IMR-90 (cell line): ENCODE results near the gene FOXD3. TPM values are rescaled to one million over a fixed set of nuclear protein-coding genes. Genes with fewer than 3 reads are reported as not detected.

Source experiments
- ATAC-seq: fragments of 200-7000 bp; cut with Tn5 transposase; 2 replicates; pipeline ENCODE4 v1.9.1; 2020; ENCODE audit warnings: low read depth, mild to moderate bottlenecking, moderate library complexity
- BruUV-seq: library from RNA; stranded (reverse); fragments of 400-500 nt; replicated peaks from 2 replicates; lab custom pipeline; 2021; lab: Mats Ljungman, UMichigan
- CTCF ChIA-PET: fragments of 300-600 bp; formaldehyde crosslinking; extraction: SDS; loops from one replicate; lab custom pipeline; 2021; ENCODE audit warnings: antibody characterized with exemption; lab: Yijun Ruan, JAX
- POLR2A ChIA-PET: fragments of 300-600 bp; sonication (Branson Sonifier 250); formaldehyde crosslinking; loops from one replicate; lab custom pipeline; 2022; ENCODE audit warnings: antibody characterized with exemption; ENCODE audit not compliant: unreplicated experiment; lab: Charles Lee
- DNase-seq: peaks from one replicate; pipeline ENCODE4 v3.0.0; 2013
- H2AFZ ChIP-seq: replicated peaks from 2 replicates; pipeline ENCODE3; 2013; ENCODE audit warnings: low read length, mild to moderate bottlenecking; ENCODE audit not compliant: poor library complexity
- H2AK5ac ChIP-seq: 2 replicates; pipeline ENCODE4 v1.6.1; 2013; ENCODE audit warnings: low read depth, low read length, inconsistent platforms
- H2AK9ac ChIP-seq: replicated peaks from 2 replicates; pipeline ENCODE3; 2013; ENCODE audit warnings: mild to moderate bottlenecking, low read depth, low read length, moderate library complexity; ENCODE audit not compliant: poor library complexity
- H2BK120ac ChIP-seq: 2 replicates; pipeline ENCODE4 v1.6.1; 2013; ENCODE audit warnings: low read depth, low read length, inconsistent platforms
- H2BK15ac ChIP-seq: 3 replicates; pipeline ENCODE4 v1.6.1; 2013; ENCODE audit warnings: low read depth, low read length, inconsistent platforms
- H2BK20ac ChIP-seq: 2 replicates; pipeline ENCODE4 v1.6.1; 2013; ENCODE audit warnings: low read depth, mild to moderate bottlenecking, inconsistent platforms, low read length, moderate library complexity
- H2BK5ac ChIP-seq: 2 replicates; pipeline ENCODE4 v1.6.1; 2013; ENCODE audit warnings: mild to moderate bottlenecking, low read depth, low read length, inconsistent platforms; ENCODE audit not compliant: poor library complexity, severe bottlenecking
- H3K14ac ChIP-seq: replicated peaks from 2 replicates; pipeline ENCODE4 v1.6.1; 2013; ENCODE audit warnings: low read depth, low read length, inconsistent platforms
- H3K18ac ChIP-seq: 2 replicates; pipeline ENCODE4 v1.6.1; 2013; ENCODE audit warnings: low read depth, low read length, control low read depth
- H3K23ac ChIP-seq: 2 replicates; pipeline ENCODE4 v1.6.1; 2013; ENCODE audit warnings: low read depth, low read length, inconsistent platforms
- H3K27ac ChIP-seq: 2 replicates; pipeline ENCODE4 v1.5.1; 2013; ENCODE audit warnings: mild to moderate bottlenecking, control low read depth, low read length; ENCODE audit not compliant: insufficient read depth
- H3K27me3 ChIP-seq: 2 replicates; pipeline ENCODE4 v1.6.1; 2013; ENCODE audit warnings: low read length; ENCODE audit not compliant: control insufficient read depth, insufficient read depth
- H3K36me3 ChIP-seq: 2 replicates; pipeline ENCODE4 v1.6.1; 2013; ENCODE audit warnings: low read length, mixed read lengths; ENCODE audit not compliant: control insufficient read depth, insufficient read depth
- H3K4ac ChIP-seq: 2 replicates; pipeline ENCODE4 v1.6.1; 2013; ENCODE audit warnings: low read depth, low read length, inconsistent platforms
- H3K4me1 ChIP-seq: 2 replicates; pipeline ENCODE4 v1.6.1; 2013; ENCODE audit warnings: low read length, mixed read lengths; ENCODE audit not compliant: control insufficient read depth, insufficient read depth
- H3K4me2 ChIP-seq: 2 replicates; pipeline ENCODE4 v1.6.1; 2013; ENCODE audit warnings: low read depth, mild to moderate bottlenecking, control low read depth, low read length, moderate library complexity
- H3K4me3 ChIP-seq: 2 replicates; pipeline ENCODE4 v1.5.1; 2013; ENCODE audit warnings: low read depth, mild to moderate bottlenecking, control low read depth, low read length, moderate library complexity; ENCODE audit not compliant: insufficient read depth
- H3K56ac ChIP-seq: 2 replicates; pipeline ENCODE4 v1.6.1; 2013; ENCODE audit warnings: low read length, inconsistent platforms; ENCODE audit not compliant: insufficient read depth; ENCODE audit errors: extremely low read depth
- H3K79me1 ChIP-seq, 2 experiments: 2 replicates each; pipeline ENCODE4 v1.6.1; 2013; ENCODE audit warnings: low read length in 2 of 2, inconsistent platforms in 1 of 2, low read depth in 1 of 2
- H3K9ac ChIP-seq: 2 replicates; pipeline ENCODE4 v1.6.1; 2013; ENCODE audit warnings: low read depth, low read length, control low read depth
- H3K9me1 ChIP-seq: 2 replicates; pipeline ENCODE4 v1.6.1; 2013; ENCODE audit warnings: low read length, inconsistent platforms; ENCODE audit not compliant: insufficient read depth
- H3K9me3 ChIP-seq: 2 replicates; pipeline ENCODE4 v1.6.1; 2013; ENCODE audit warnings: low read length; ENCODE audit not compliant: control insufficient read depth, insufficient read depth
- H4K20me1 ChIP-seq: 2 replicates; pipeline ENCODE4 v1.6.1; 2013; ENCODE audit warnings: low read length, inconsistent platforms; ENCODE audit not compliant: insufficient read depth
- H4K5ac ChIP-seq: 2 replicates; pipeline ENCODE4 v1.6.1; 2013; ENCODE audit warnings: mild to moderate bottlenecking, low read depth, low read length, control low read depth
- H4K8ac ChIP-seq, 2 experiments: 2 replicates each; pipeline ENCODE4 v1.6.1; 2013; ENCODE audit warnings: low read depth in 2 of 2, low read length in 2 of 2, control low read depth in 1 of 2, inconsistent platforms in 1 of 2
- H4K91ac ChIP-seq: 2 replicates; pipeline ENCODE4 v1.6.1; 2013; ENCODE audit warnings: low read depth, low read length, inconsistent platforms; ENCODE audit not compliant: insufficient read depth
- BHLHE40 ChIP-seq: fragments of 150-350 bp; IDR thresholded peaks from 2 replicates; pipeline ENCODE4 v1.6.1; 2016; ENCODE audit warnings: mild to moderate bottlenecking, low read depth, low read length
- CEBPB ChIP-seq: IDR thresholded peaks from 2 replicates; pipeline ENCODE4 v1.6.1; 2012; ENCODE audit warnings: low read depth, low read length, improper control_type of control experiment
- CHD1 ChIP-seq: IDR thresholded peaks from 2 replicates; pipeline ENCODE4 v1.6.1; 2012; ENCODE audit warnings: low read depth, low read length, improper control_type of control experiment
- CTCF ChIP-seq: conservative IDR thresholded peaks from 2 replicates; pipeline ENCODE4 v1.5.1; 2012; ENCODE audit warnings: mild to moderate bottlenecking, low read depth, low read length, improper control_type of control experiment
- ELK1 ChIP-seq: fragments of 150-350 bp; IDR thresholded peaks from 2 replicates; pipeline ENCODE4 v1.6.1; 2016; ENCODE audit warnings: low read depth, mild to moderate bottlenecking, low read length, moderate library complexity, borderline replicate concordance
- FOS ChIP-seq: fragments of 150-350 bp; IDR thresholded peaks from 2 replicates; pipeline ENCODE4 v1.6.1; 2016; ENCODE audit warnings: low read depth, low read length
- MAFK ChIP-seq: IDR thresholded peaks from 2 replicates; pipeline ENCODE4 v1.6.1; 2012; ENCODE audit warnings: low read depth, low read length, improper control_type of control experiment
- MAZ ChIP-seq: IDR thresholded peaks from 2 replicates; pipeline ENCODE4 v1.6.1; 2012; ENCODE audit warnings: low read depth, mild to moderate bottlenecking, low read length, improper control_type of control experiment, moderate library complexity, borderline replicate concordance
- MXI1 ChIP-seq: IDR thresholded peaks from 2 replicates; pipeline ENCODE4 v1.6.1; 2012; ENCODE audit warnings: low read depth, mild to moderate bottlenecking, low read length, moderate library complexity, borderline replicate concordance
- NFE2L2 ChIP-seq: fragments of 150-350 bp; IDR thresholded peaks from 2 replicates; pipeline ENCODE4 v1.6.1; 2016; ENCODE audit warnings: low read depth, mild to moderate bottlenecking, low read length
- POLR2A ChIP-seq: IDR thresholded peaks from 2 replicates; pipeline ENCODE4 v1.6.1; 2012; ENCODE audit warnings: mild to moderate bottlenecking, low read depth, low read length
- RAD21 ChIP-seq: IDR thresholded peaks from 2 replicates; pipeline ENCODE4 v1.6.1; 2012; ENCODE audit warnings: low read length, improper control_type of control experiment
- RCOR1 ChIP-seq: IDR thresholded peaks from 2 replicates; pipeline ENCODE4 v1.6.1; 2012; ENCODE audit warnings: mild to moderate bottlenecking, low read length, improper control_type of control experiment; ENCODE audit not compliant: insufficient replicate concordance
- RFX5 ChIP-seq: IDR thresholded peaks from 2 replicates; pipeline ENCODE4 v1.8.0; 2012; ENCODE audit warnings: low read depth, mild to moderate bottlenecking, low read length, moderate library complexity
- SMC3 ChIP-seq: fragments of 150-350 bp; IDR thresholded peaks from 2 replicates; pipeline ENCODE4 v1.6.1; 2016; ENCODE audit warnings: low read depth, mild to moderate bottlenecking, antibody characterized with exemption, low read length, moderate library complexity
- USF2 ChIP-seq: fragments of 150-350 bp; IDR thresholded peaks from 2 replicates; pipeline ENCODE4 v1.6.1; 2017; ENCODE audit warnings: mild to moderate bottlenecking, antibody characterized with exemption, low read length, low read depth
- WGBS, 2 experiments: methylation state at CpG; one replicate each; pipeline versions ENCODE4 v1.1.5 to v1.1.7; 2013; ENCODE audit warnings: missing lambda C conversion rate in 2 of 2; ENCODE audit not compliant: insufficient read length in 1 of 2; ENCODE audit errors: extremely low coverage in 2 of 2; 5-methylcytosine and 5-hydroxymethylcytosine counted together
- dilution Hi-C: fragments of 300-500 bp; cut with HindIII; formaldehyde crosslinking; loops from one replicate; pipeline ENCODE4 v1.14.3; 2018; ENCODE audit warnings: low sequenced_read_pairs; ENCODE audit not compliant: unreplicated experiment
- in situ Hi-C: fragments of 300-500 bp; cut with MboI; formaldehyde crosslinking; loops from 3 replicates; pipeline ENCODE4 v1.14.3; 2019; ENCODE audit warnings: low sequenced_read_pairs, inconsistent platforms, mixed read lengths
- intact Hi-C: fragments of 100-400 bp; cut with micrococcal nuclease; formaldehyde crosslinking; loops from 2 replicates; pipeline ENCODE4 v1.10.0; 2022
- polyA plus RNA-seq, 3 experiments: library from polyadenylated mRNA; depleted of rRNA; stranded (reverse); fragments of >200 nt; gene quantifications; 2 replicates each; pipeline ENCODE4 v1.2.3, GENCODE V29; 2012; ENCODE audit warnings: low replicate concordance in 1 of 3
- total RNA-seq: library from RNA; depleted of rRNA; stranded (reverse); fragments of >200 nt; gene quantifications from 2 replicates; pipeline ENCODE4 v1.2.3, GENCODE V29; 2012

The FOXD3 gene
- total and polyA plus RNA-seq, 2 of the 4 experiments (the other 2 are of a cell fraction) = not detected

- Histone ChIP-seq H3K56ac (no peak overlapping the region), H3K4me1 (no peaks in the 10 kb centered on the region), H3K36me3 (no peaks in the 10 kb centered on the region), H3K27ac (no peak overlapping the region), H3K14ac (no peak overlapping the region), H3K9ac (no peak overlapping the region), H2BK15ac (no peak overlapping the region), H4K20me1 (0 out of 2 replicates have a peak, but pooled peaks cover 5% of the 10 kb centered on the region), H4K5ac (no peak overlapping the region), H3K4ac (no peak overlapping the region), H3K18ac (no peak overlapping the region), H2BK5ac (no peak overlapping the region), H4K91ac (no peak overlapping the region), H3K23ac (no peak overlapping the region), H3K79me1 (no peaks in the 10 kb centered on the region), H2BK120ac (no peak overlapping the region), H3K4me3 (no peak overlapping the region), H3K9me3 (peaks cover 36% of the 10 kb centered on the region), H3K4me2 (no peak overlapping the region), H4K8ac (no peak overlapping the region), H2AK9ac (no peak overlapping the region), H2AK5ac (no peak overlapping the region), H3K9me1 (no peaks in the 10 kb centered on the region), H2BK20ac (no peak overlapping the region), H3K27me3 (peaks cover 91% of the 10 kb centered on the region), H2AFZ (no peak overlapping the region)
- WGBS, 2 experiments = 19% methylated on average over 10 of the region's 39 CpGs; no CpG with 5 or more reads in 1 of the 2 experiments
- CTCF ChIA-PET = no interaction called here
- dilution Hi-C loops (no loop called here), intact Hi-C loops (no loop called here), in situ Hi-C loops (loop anchor here (10.0 to 25.0 kb wide), 3 partner anchors 134 to 941 kb away; partner anchors contain the start of genes EFCAB7 and ITGB3BP)
- BruUV-seq = no TSS peak
- TF ChIP-seq MAZ = no peak
- TF ChIP-seq MAFK = no peak
- TF ChIP-seq RFX5 = no peak
- TF ChIP-seq POLR2A = no peak
- TF ChIP-seq FOS = no peak
- no peak for TF ChIP-seq MXI1
- TF ChIP-seq RAD21 = no peak
- TF ChIP-seq SMC3 = no peak
- no peak for TF ChIP-seq CEBPB
- no peak for TF ChIP-seq NFE2L2
- TF ChIP-seq CHD1 = no peak
- no peak for TF ChIP-seq BHLHE40
- TF ChIP-seq USF2 = no peak
- no peak for TF ChIP-seq ELK1
- no peak for TF ChIP-seq CTCF
- no peak for TF ChIP-seq RCOR1
- DNase-seq (no peak), ATAC-seq (no peak)
- POLR2A ChIA-PET = no interaction called here
Observed at GRCh38 chr1:63321066-63321784, 1.1 kb upstream of the FOXD3 start.
